Measurements from ENCODE around the gene VPS4A.

The VPS4A gene

DNA sequence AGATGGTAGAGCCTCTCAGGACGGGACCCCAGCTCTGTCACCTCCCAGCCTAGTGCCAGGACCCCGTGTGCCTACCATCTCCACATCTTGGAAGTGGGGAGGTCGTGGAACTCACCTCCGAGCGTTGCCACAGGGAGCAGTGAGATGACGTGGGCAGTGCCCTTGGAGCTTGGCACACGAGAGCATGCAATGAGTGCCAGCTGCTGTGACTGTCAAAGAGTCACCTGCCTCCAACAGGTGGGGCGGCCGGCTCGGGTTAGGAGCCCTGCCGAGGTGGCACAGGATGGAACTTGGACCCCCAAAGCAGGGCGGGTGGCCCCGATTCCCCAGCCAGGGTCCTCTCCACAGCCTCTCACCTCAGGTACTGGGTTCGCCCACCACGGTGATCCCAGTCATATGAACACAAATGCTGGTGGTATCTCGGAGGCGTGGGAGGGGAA, 5.5 kb downstream of the VPS4A start:
- no peak for FAIRE-seq

DNA sequence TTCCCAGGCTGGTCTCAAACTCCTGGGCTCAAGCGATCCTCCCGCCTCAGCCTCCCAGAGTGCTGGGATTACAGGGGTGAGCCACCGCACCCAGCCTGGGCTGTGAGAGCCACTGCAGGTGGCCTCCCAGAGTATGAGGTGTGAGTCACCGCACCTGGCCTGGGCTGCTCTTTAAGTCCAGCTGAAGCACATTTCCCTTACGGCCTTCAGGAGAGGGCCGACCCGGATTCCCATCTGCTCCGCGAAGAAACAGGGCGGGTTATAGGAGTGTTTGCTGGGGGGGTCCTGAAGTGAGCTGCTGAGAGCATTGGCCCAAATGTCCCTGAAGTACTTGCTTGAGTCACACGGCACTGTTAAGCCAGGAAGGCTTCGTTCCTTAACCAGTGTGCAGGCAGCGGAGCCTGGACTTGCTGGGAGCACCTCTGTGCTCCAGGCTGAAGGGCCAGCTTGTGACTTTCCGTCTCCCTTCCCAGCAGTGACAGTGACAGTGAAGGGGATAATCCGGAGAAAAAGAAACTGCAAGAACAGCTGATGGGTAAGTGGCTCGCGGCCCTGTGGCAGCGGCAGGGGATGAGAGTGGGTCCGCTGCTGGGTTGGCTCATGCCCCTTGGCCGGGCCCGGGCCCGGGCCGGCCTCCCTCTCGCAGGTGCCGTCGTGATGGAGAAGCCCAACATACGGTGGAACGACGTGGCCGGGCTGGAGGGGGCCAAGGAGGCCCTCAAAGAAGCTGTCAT, 7.2 kb downstream of the VPS4A start:
- no peak for TF ChIP-seq POLR2A (IDR thresholded peaks at IDR 0.05; ENCODE audit: low read depth, low read length)
- DNase-seq (ENCODE audit: insufficient read length, low spot score) (no peak), FAIRE-seq (no peak)

More for the DNA sequence above, 5.5 kb downstream of the VPS4A start:
- no peak for TF ChIP-seq POLR2A (IDR thresholded peaks at IDR 0.05; ENCODE audit: low read depth, low read length)
- no peak for DNase-seq (ENCODE audit: insufficient read length, low spot score)

DNA sequence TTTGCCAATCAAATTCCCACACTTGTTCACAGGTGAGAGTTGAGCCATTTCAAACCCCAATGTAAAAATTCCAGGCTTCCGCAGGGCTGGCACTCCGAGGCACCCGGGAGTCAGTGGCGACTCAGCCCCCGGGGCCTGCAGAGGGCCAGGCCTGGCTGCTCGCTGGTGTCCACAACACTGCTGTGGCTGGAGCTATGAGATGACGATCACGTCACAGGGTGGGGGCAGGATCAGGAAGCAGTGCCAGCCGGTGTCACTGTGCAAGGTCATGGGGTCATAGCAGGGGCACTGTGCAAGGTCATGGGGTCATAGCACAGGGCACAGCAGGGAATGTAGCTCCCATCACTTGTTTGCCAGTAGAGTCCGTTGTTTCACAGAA, 7.8 kb downstream of the VPS4A start:
- DNase-seq (ENCODE audit: insufficient read length, low spot score) (no peak), FAIRE-seq (no peak)
- no peak for TF ChIP-seq POLR2A (IDR thresholded peaks at IDR 0.05; ENCODE audit: low read depth, low read length)

DNA sequence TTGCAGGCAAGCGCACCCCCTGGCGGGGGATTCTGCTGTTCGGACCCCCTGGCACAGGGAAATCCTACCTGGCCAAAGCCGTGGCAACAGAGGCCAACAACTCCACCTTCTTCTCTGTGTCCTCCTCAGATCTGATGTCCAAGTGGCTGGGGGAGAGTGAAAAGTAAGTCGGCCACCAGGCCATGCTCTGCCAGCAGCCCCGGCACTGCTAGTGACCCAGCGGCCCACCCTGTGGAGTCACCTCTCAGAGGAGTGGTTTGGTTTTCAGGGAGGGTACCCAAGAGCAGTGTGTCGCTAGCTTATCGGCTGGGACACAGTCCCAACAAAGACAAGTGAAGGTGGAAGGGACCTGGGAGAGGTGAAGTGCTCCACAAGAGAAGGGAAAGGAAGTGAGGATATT, 8.2 kb downstream of the VPS4A start:
- DNase-seq (ENCODE audit: insufficient read length, low spot score) (no peak), FAIRE-seq (no peak)
- TF ChIP-seq POLR2A (IDR thresholded peaks at IDR 0.05; ENCODE audit: low read depth, low read length), result no peak

DNA sequence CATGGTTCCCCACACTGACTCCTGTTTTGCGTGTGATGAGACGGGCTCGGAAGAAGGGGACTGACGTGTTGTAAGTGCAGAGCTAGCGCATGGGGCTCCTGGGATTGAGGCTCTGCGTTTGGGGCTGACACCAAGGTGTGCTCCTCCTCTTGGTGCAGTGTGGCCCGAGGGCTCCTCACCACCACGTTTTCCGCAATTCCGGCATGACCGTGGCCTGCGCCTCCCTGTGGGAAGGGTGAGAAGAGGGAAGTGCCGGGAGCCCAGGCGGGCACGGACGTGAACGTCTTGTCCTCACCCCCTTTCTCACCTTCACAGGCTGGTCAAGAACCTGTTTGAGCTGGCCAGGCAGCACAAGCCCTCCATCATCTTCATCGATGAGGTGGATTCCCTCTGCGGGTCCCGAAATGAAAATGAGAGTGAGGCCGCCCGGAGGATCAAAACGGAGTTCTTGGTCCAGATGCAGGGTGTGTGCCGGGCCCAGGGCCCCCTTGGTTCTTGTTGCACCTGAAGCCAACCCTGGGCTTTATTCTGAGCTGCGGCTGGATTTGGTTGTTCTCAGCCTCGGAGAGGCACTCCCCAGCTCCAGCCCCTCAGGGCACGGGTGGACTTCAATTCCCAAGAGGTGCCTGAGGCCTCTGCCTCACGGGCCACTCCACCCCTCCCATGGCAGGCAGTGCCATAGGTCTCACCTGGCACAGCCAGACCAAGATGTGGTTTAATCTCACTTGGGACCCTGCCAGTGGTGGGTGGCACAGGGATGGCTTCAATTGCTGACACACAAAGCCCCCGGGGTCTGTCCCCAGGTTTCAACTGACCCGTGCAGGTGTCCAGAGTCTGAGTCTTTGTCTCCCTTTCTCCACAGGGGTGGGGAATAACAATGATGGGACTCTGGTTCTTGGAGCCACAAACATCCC, 8.9 kb downstream of the VPS4A start:
- DNase-seq (ENCODE audit: insufficient read length, low spot score) (no peak), FAIRE-seq (no peak)
- no peak for TF ChIP-seq POLR2A (IDR thresholded peaks at IDR 0.05; ENCODE audit: low read depth, low read length)

DNA sequence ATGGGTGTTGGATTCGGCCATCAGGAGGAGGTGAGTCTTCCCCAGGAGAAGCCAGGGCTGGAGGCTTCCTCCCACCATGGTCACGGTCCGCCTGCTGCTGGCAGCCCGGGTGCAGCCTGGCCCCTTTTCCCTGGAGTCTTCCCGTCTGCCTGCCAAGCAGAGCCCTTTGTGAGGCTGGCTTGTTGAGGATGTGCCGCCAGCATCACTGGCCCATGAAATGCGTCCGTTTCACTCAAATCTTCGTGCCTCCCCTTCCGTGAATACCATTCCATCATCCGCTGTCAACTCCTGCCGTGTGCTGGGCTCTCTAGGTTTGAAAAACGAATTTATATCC, 9.6 kb downstream of the VPS4A start:
- DNase-seq (ENCODE audit: insufficient read length, low spot score) (no peak), FAIRE-seq (no peak)
- TF ChIP-seq POLR2A (IDR thresholded peaks at IDR 0.05; ENCODE audit: low read depth, low read length), result no peak

DNA sequence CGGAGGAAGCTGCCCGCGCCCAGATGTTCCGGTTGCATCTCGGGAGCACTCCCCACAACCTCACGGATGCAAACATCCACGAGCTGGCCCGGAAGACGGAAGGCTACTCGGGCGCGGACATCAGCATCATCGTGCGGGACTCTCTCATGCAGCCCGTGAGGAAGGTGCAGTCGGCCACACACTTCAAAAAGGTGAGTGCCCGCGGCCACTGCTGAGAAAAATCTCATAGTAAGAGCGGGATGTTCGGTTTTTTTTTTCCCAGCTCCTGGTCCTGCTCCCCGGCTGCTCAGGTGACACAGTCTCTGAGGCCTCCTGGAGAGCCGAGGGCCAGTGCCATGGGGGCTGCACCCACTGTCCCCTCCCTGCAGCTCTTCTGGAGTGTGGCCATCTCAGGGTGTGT, 9.9 kb downstream of the VPS4A start:
- FAIRE-seq, result no peak

DNA sequence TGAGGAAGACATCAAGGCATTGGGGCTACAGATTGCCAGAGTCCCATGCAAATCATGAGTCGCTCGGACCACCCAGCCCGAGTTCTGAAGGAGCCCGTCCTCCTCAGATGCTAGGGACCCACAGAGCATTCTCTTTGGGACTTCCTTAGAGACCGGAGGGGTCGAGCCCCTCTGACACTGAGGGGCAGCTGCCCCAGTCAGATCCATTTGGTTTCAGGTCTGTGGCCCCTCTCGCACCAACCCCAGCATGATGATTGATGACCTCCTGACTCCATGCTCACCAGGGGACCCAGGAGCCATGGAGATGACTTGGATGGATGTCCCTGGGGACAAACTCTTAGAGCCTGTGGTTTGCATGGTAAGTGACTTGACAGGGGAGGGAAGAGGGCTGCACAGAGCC, 11.2 kb downstream of the VPS4A start:
- no peak for TF ChIP-seq POLR2A (IDR thresholded peaks at IDR 0.05; ENCODE audit: low read depth, low read length)
- DNase-seq (ENCODE audit: insufficient read length, low spot score) (no peak), FAIRE-seq (no peak)

More for the DNA sequence above, 9.9 kb downstream of the VPS4A start:
- TF ChIP-seq POLR2A (IDR thresholded peaks at IDR 0.05; ENCODE audit: low read depth, low read length), result no peak
- DNase-seq (ENCODE audit: insufficient read length, low spot score), result no peak

DNA sequence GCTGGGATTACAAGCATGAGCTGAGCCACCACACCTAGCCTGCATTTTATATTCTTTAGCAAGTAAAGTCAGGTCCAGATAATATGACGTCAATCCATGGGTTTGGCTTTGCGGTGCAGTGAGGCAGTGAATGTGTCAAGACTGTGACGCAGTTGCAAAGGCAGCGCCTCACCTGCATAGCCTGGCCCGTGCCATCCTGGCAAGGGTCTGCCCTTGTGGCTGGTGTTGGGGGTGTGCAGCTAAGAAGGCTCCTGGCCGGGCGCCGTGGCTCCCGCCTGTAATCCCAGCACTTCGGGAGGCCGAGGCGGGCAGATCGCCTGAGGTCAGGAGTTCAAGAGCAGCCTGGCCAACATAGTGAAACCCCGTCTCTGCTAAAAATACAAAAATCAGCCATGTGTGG, 12.3 kb downstream of the VPS4A start:
- DNase-seq (ENCODE audit: insufficient read length, low spot score) (no peak), FAIRE-seq (no peak)
- TF ChIP-seq POLR2A (IDR thresholded peaks at IDR 0.05; ENCODE audit: low read depth, low read length), result no peak

DNA sequence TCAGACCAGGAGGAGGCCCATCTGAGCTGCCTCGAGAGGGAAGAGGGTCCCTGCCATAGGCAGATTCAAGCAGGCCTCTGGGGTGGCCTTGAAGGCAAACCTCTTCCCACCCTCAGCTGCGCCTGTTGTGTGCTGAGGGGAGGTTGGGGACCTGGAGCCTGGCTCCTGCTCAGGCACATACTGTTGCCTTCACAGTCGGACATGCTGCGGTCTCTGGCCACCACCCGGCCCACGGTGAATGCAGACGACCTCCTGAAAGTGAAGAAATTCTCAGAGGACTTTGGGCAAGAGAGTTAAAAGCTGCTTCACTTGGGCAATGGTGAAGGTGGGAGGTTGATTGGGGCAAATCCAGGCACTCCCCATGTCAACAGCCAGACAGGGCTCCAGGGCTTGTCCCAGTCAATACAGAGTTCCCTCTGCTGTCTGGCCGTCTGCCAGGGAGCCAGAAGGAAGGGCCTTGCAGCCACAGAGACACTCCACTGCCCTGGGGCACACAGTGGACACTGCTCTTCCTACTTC, 12.9 kb downstream of the VPS4A start:
- TF ChIP-seq POLR2A (IDR thresholded peaks at IDR 0.05; ENCODE audit: low read depth, low read length), result no peak
- FAIRE-seq, result no peak
- DNase-seq (ENCODE audit: insufficient read length, low spot score), result no peak

DNA sequence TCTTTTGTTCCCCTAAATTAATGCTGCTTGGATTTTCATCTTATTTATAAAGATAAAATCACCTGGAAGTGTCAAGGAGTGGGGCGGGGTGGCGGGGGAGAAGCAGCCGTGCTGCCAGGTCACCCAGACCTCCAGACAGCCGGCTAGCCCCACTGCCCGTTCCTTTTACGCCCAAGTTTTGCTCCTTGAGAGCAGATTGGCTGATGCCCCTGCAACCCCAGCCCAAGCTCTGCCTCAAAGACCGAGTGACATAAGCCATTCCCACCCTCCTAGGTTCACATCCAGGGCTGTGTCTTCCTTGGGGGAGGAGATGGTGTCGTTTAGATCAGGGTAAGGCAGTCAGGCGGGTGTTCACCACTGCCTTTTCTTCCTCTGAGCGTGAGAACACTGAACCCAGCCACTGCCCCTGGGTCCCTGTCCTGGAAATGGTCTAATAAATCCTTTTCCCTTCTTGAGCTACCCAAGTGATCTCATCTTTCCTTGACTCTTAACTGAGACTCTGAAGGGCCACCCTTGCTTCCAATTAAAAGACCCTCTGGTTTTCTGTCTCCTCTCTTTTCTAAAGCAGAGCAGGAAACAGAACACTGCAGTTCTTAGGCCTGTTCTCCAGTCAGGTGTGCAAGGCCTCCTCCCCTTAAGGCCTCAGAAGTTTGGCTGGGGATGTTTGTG, 13.6 kb downstream of the VPS4A start:
- DNase-seq (ENCODE audit: insufficient read length, low spot score) (no peak), FAIRE-seq (no peak)
- TF ChIP-seq POLR2A (IDR thresholded peaks at IDR 0.05; ENCODE audit: low read depth, low read length), result no peak

DNA sequence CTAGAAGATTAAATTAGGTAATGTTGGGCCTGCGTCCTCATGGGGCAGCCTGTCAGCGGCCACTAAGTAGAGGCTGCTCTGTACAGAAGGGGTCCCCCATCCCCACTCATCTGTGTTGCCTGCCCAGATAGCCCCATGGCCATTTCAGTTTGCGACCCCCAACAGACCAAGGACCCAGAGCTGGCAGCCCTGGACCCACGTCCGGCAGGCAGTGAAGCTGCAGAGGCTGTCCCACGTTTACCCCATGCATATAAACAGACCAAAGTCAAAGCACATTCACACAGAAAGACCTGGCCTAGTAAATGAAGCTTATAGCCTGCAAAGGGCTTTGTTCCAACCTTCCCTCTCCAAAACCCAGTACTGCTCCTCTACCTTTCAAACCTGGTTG, 14.6 kb downstream of the VPS4A start:
- no peak for FAIRE-seq
- TF ChIP-seq POLR2A (IDR thresholded peaks at IDR 0.05; ENCODE audit: low read depth, low read length), result no peak
- no peak for DNase-seq (ENCODE audit: insufficient read length, low spot score)

DNA sequence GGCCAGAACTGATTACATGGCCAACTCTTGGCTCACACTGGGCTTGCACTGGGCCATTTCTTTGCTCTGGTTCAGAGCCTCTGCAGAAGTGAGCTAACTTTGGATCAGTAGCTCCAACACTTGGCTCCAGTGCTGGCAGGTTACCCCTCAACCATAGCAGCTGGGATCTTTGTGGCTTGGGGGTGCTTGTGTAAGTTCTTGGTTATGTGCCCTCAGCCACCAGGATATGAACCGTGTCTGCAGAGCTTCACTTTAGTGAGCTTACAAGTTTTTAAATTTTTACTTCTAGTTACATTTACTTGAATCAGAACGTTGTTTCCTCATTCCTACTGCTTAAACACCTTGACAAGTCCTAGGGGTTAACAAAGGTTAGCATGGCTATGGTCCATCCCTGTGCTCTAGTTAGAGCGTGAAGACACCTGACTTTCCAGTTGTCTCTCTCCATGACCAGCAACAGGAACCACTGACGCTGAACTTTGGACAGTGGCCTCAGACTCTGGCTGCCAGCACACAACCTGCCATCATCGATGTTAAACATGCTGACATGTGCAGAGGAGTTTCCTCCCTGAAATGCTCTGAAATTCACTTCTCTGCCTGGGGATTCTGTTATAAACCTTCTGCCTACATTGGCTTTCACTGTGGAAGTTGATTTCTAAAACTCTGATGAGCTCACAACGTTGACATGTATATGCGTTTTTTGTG, 15.2 kb downstream of the VPS4A start:
- DNase-seq (ENCODE audit: insufficient read length, low spot score) (no peak), FAIRE-seq (no peak)
- TF ChIP-seq POLR2A (IDR thresholded peaks at IDR 0.05; ENCODE audit: low read depth, low read length), result no peak
